Esophagus squamous epithelium (tissue), 4 donors: ENCODE results near the gene MRPL55.

Experiments used
- CTCF ChIP-seq, 6 experiments: fragments of 450-650 bp in 4 of 6; fragments of 200-600 bp in 2 of 6; sonication (generic) in 2 of 6; IDR thresholded peaks; one replicate each; pipeline ENCODE4 v1.5.1; 2016 to 2019; ENCODE audit warnings: antibody characterized with exemption in 6 of 6, mild to moderate bottlenecking in 4 of 6, moderate library complexity in 4 of 6
- POLR2A ChIP-seq, 4 donors: fragments of 450-650 bp; IDR thresholded peaks; one replicate each; pipeline ENCODE4 v1.6.1; 2017; ENCODE audit warnings: antibody characterized with exemption in 4 of 4, mild to moderate bottlenecking in 4 of 4, moderate library complexity in 3 of 4

GRCh38 chr1:228058172-228058948 is 50.7 kb downstream of the MRPL55 start:
- TF ChIP-seq CTCF (IDR thresholded peaks at IDR 0.05) = no peak
- TF ChIP-seq POLR2A (IDR thresholded peaks at IDR 0.05) = no peak
